HL-60 (cell line): ENCODE results near the gene NPAS2.

Experiments used
- SPI1 ChIP-seq: IDR thresholded peaks from 2 replicates; pipeline ENCODE4 v1.6.1; 2012; ENCODE audit warnings: low read depth, mild to moderate bottlenecking, borderline replicate concordance
- TF ChIP-seq, protein P1 (sequence below): IDR thresholded peaks from one replicate; pipeline ENCODE4 v1.5.1; 2011; ENCODE audit warnings: low read length, control low read depth, inconsistent platforms; ENCODE audit not compliant: insufficient read depth
- TF ChIP-seq, protein P2 (sequence below): IDR thresholded peaks from 2 replicates; pipeline ENCODE4 v1.6.1; 2012; ENCODE audit warnings: low read depth; ENCODE audit not compliant: insufficient replicate concordance

DNA sequence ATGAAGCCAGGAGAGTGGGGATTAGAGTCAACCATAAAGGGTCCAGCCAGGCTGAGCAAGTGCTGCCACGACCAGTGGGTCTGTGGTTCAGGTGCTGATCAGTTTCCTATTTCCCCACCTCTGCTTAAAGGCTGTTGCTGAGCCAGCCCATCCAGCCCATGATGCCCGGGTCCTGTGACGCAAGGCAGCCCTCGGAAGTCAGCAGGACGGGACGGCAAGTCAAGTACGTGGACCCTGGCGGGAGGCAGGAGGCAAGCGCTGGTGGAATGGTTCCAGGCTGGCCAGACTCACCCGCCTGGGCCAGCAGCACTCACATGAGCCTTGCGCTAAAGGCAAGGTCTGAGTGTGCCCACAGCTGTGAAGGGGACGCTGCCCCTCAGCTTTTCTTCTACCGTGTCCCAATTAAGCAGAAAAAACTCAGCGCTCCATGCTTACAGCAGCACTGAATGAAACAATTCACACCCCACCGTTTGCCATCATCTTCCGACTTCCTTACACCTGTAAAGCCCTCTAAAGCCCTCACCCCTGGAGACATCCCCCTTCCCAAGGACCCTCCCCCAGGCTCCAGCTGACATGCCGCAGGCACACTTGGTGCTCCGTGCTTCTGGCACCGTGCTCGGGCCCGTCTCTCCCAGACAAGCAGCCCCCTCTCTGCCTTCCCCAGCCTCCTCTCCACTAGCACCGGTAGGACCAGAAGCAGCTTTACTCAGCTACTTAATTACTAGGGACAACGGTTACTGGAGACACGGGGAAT lies 170.9 kb downstream of the NPAS2 start:
- TF ChIP-seq, protein P1, sequence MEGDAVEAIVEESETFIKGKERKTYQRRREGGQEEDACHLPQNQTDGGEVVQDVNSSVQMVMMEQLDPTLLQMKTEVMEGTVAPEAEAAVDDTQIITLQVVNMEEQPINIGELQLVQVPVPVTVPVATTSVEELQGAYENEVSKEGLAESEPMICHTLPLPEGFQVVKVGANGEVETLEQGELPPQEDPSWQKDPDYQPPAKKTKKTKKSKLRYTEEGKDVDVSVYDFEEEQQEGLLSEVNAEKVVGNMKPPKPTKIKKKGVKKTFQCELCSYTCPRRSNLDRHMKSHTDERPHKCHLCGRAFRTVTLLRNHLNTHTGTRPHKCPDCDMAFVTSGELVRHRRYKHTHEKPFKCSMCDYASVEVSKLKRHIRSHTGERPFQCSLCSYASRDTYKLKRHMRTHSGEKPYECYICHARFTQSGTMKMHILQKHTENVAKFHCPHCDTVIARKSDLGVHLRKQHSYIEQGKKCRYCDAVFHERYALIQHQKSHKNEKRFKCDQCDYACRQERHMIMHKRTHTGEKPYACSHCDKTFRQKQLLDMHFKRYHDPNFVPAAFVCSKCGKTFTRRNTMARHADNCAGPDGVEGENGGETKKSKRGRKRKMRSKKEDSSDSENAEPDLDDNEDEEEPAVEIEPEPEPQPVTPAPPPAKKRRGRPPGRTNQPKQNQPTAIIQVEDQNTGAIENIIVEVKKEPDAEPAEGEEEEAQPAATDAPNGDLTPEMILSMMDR: no peak
- TF ChIP-seq SPI1: no peak
- TF ChIP-seq, protein P2, sequence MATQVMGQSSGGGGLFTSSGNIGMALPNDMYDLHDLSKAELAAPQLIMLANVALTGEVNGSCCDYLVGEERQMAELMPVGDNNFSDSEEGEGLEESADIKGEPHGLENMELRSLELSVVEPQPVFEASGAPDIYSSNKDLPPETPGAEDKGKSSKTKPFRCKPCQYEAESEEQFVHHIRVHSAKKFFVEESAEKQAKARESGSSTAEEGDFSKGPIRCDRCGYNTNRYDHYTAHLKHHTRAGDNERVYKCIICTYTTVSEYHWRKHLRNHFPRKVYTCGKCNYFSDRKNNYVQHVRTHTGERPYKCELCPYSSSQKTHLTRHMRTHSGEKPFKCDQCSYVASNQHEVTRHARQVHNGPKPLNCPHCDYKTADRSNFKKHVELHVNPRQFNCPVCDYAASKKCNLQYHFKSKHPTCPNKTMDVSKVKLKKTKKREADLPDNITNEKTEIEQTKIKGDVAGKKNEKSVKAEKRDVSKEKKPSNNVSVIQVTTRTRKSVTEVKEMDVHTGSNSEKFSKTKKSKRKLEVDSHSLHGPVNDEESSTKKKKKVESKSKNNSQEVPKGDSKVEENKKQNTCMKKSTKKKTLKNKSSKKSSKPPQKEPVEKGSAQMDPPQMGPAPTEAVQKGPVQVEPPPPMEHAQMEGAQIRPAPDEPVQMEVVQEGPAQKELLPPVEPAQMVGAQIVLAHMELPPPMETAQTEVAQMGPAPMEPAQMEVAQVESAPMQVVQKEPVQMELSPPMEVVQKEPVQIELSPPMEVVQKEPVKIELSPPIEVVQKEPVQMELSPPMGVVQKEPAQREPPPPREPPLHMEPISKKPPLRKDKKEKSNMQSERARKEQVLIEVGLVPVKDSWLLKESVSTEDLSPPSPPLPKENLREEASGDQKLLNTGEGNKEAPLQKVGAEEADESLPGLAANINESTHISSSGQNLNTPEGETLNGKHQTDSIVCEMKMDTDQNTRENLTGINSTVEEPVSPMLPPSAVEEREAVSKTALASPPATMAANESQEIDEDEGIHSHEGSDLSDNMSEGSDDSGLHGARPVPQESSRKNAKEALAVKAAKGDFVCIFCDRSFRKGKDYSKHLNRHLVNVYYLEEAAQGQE: no peak
